Pancreas (tissue), 10 donors: ENCODE measurements around the gene RNF144A. TPM values are rescaled to one million over a fixed set of nuclear protein-coding genes. Genes with fewer than 3 reads are reported as not detected.
A peak's percentile ranks its signal among the peaks of the same experiment; 100 is the strongest.

Experiments used
- ATAC-seq, 4 donors: fragments of 200-7000 bp; cut with Tn5 transposase; one replicate each; pipeline versions ENCODE4 v1.8.0 to v1.9.1; 2020; ENCODE audit warnings: mild to moderate bottlenecking in 4 of 4, moderate library complexity in 4 of 4
- DNase-seq, 6 donors: peaks; one replicate each; pipeline ENCODE4 v3.0.0-alpha.2; 2020
- FAIRE-seq: peaks from 2 replicates; lab custom pipeline; 2012; peaks lifted over from hg19 to GRCh38; lab: Jason Lieb, UNC
- H3K27ac ChIP-seq, 4 donors: fragments of 200-600 bp; sonication (generic); 1 replicate in 3 of 4; 2 replicates in 1 of 4; pipeline versions ENCODE4 v1.5.0 to v1.8.0; 2020
- H3K27me3 ChIP-seq, 4 donors: fragments of 200-600 bp; one replicate each; pipeline ENCODE4 v1.8.0; 2021
- H3K36me3 ChIP-seq, 3 donors: fragments of 200-600 bp; sonication (generic) in 1 of 3; one replicate each; pipeline versions ENCODE4 v1.5.0 to v1.8.0; 2020 to 2021
- H3K4me1 ChIP-seq, 3 donors: fragments of 200-600 bp; one replicate each; pipeline ENCODE4 v1.8.0; 2021
- H3K4me3 ChIP-seq, 4 donors: fragments of 200-600 bp; sonication (generic) in 2 of 4; one replicate each; pipeline versions ENCODE4 v1.5.0 to v1.8.0; 2020 to 2021
- H3K9me3 ChIP-seq, 4 donors: fragments of 200-600 bp; one replicate each; pipeline ENCODE4 v1.8.0; 2021
- CTCF ChIP-seq, 4 donors: fragments of 200-600 bp; sonication (generic) in 3 of 4; IDR thresholded peaks; one replicate each; pipeline versions ENCODE4 v1.5.0 to v1.8.0; 2021; ENCODE audit warnings: antibody characterized with exemption in 4 of 4
- WGBS, 2 donors: extraction: QIAGEN DNeasy Blood & Tissue Kit; methylation state at CpG; one replicate each; pipeline ENCODE4 v1.1.7; 2013; 5-methylcytosine and 5-hydroxymethylcytosine counted together
- intact Hi-C, 3 donors: fragments of 100-400 bp; cut with DNase I; formaldehyde crosslinking; loops; one replicate each; pipeline versions ENCODE4 v1.11.1 to v1.14.2; 2022
- polyA plus RNA-seq, 2 donors: library from polyadenylated mRNA; stranded (reverse); fragments of 200-250 nt; gene quantifications; one replicate each; pipeline ENCODE4 v1.2.3, GENCODE V29; 2013
- total RNA-seq, 6 donors: library from RNA; stranded (reverse); fragmentation: NEBNext Ultra II Directional in 4 of 6; extraction: Animal tissue kit (Norgen Biotek cat#: 25700) in 4 of 6; gene quantifications; one replicate each; pipeline versions ENCODE4 v1.2.1 to v1.2.4, GENCODE V29; 2021 to 2023
- donor health status: healthy with polysubstance abuse.
- donor health status: DM: no; HTN: no; CAD: no; lungs with moderate emphysema.
- donor health status: DM: no; HTN: no; CAD: no.
- donor health status: control.
- donor health status: control.
- donor health status: Bipolar disorder and iron deficiency.
- donor health status: DM: yes; HTN: yes; CAD: no.
- donor health status: DM: no; HTN: no; CAD: no.
- donor health status: DM: no; HTN: no; CAD: no.
- donor health status: DM: yes; HTN: yes; CAD: no.

Gene RNF144A
- total and polyA plus RNA-seq, 8 donors, result 9.4 to 78.7 (median 34.1) TPM

GRCh38 chr2:6929196-6929819 is 12.1 kb downstream of the RNF144A start:
- Histone ChIP-seq H3K9me3 (no peaks in the 10 kb centered on the region), H3K27ac (peak overlapping the region in 1 of 4 donors; percentile 40), H3K36me3 (no peaks in the 10 kb centered on the region), H3K4me1 (peaks cover 50 to 94% (median 86%) of the 10 kb centered on the region in 3 donors), H3K27me3 (no peaks in the 10 kb centered on the region), H3K4me3 (peak overlapping the region in 1 of 4 donors; percentile 6)
- TF ChIP-seq CTCF (IDR thresholded peaks at IDR 0.05), result no peak
- no peak for FAIRE-seq
- WGBS, 2 donors, result 58 to 70% methylated on average over 6 of the region's 6 CpGs
- no peak for DNase-seq
- intact Hi-C loops, result loop anchor here in 1 of 3 donors (10.0 kb wide), 1 partner anchor 115 kb away; no protein-coding TSS in a partner anchor
- no peak for ATAC-seq

GRCh38 chr2:6930923-6931647 is 13.9 kb downstream of the RNF144A start:
- peaks cover 54 to 83% (median 74%) of the 10 kb centered on the region in 3 donors for H3K4me1 ChIP-seq
- H3K36me3 ChIP-seq, result no peaks in the 10 kb centered on the region
- H3K27ac ChIP-seq, result no peak overlapping the region
- FAIRE-seq (no peak), DNase-seq (no peak), ATAC-seq (no peak)
- 55% methylated on average over 4 of the region's 4 CpGs for WGBS, 2 donors
- no peaks in the 10 kb centered on the region for H3K9me3 ChIP-seq
- H3K4me3 ChIP-seq, result no peak overlapping the region
- no peaks in the 10 kb centered on the region for H3K27me3 ChIP-seq
- TF ChIP-seq CTCF (IDR thresholded peaks at IDR 0.05), result no peak
- intact Hi-C loops, result no loop called here

GRCh38 chr2:6931753-6932152 is 14.5 kb downstream of the RNF144A start:
- Histone ChIP-seq H3K27me3 (no peaks in the 10 kb centered on the region), H3K36me3 (no peaks in the 10 kb centered on the region), H3K9me3 (no peaks in the 10 kb centered on the region), H3K27ac (no peak overlapping the region), H3K4me3 (no peak overlapping the region), H3K4me1 (peaks cover 54 to 83% (median 73%) of the 10 kb centered on the region in 3 donors)
- 12 to 19% methylated on average over 1 of the region's 1 CpG for WGBS, 2 donors
- no peak for DNase-seq
- FAIRE-seq, result no peak
- peak in 1 of 4 donors; percentile 14 for ATAC-seq
- TF ChIP-seq CTCF (IDR thresholded peaks at IDR 0.05), result no peak
- intact Hi-C loops, result no loop called here

- Histone ChIP-seq H3K36me3 (no peaks in the 10 kb centered on the region), H3K4me3 (no peak overlapping the region), H3K4me1 (peaks cover 54 to 82% (median 69%) of the 10 kb centered on the region in 3 donors), H3K9me3 (no peaks in the 10 kb centered on the region), H3K27ac (no peak overlapping the region), H3K27me3 (no peaks in the 10 kb centered on the region)
- WGBS, 2 donors, result 47 to 51% methylated on average over 1 of the region's 1 CpG
- FAIRE-seq (no peak), ATAC-seq (no peak), DNase-seq (no peak)
- intact Hi-C loops, result no loop called here
- TF ChIP-seq CTCF (IDR thresholded peaks at IDR 0.05), result no peak
Observed at GRCh38 chr2:6932206-6932605, 15.0 kb downstream of the RNF144A start.

GRCh38 chr2:6932828-6933227 is 15.6 kb downstream of the RNF144A start:
- 76 to 79% methylated on average over 7 of the region's 7 CpGs for WGBS, 2 donors
- no peaks in the 10 kb centered on the region for H3K36me3 ChIP-seq
- ATAC-seq (no peak), FAIRE-seq (no peak), DNase-seq (no peak)
- intact Hi-C loops, result no loop called here
- H3K27me3 ChIP-seq, result no peaks in the 10 kb centered on the region
- H3K4me3 ChIP-seq, result no peak overlapping the region
- no peak overlapping the region for H3K27ac ChIP-seq
- peaks cover 48 to 80% (median 68%) of the 10 kb centered on the region in 3 donors for H3K4me1 ChIP-seq
- TF ChIP-seq CTCF (IDR thresholded peaks at IDR 0.05), result no peak
- H3K9me3 ChIP-seq, result no peaks in the 10 kb centered on the region
